IMR-90 (cell line): ENCODE results near the gene CSGALNACT2. TPM values are rescaled to one million over a fixed set of nuclear protein-coding genes. Genes with fewer than 3 reads are reported as not detected.

Experiments
- ATAC-seq: fragments of 200-7000 bp; cut with Tn5 transposase; 2 replicates; pipeline ENCODE4 v1.9.1; 2020; ENCODE audit warnings: low read depth, mild to moderate bottlenecking, moderate library complexity
- BruUV-seq: library from RNA; stranded (reverse); fragments of 400-500 nt; replicated peaks from 2 replicates; lab custom pipeline; 2021; lab: Mats Ljungman, UMichigan
- CTCF ChIA-PET: fragments of 300-600 bp; formaldehyde crosslinking; extraction: SDS; loops from one replicate; lab custom pipeline; 2021; ENCODE audit warnings: antibody characterized with exemption; lab: Yijun Ruan, JAX
- POLR2A ChIA-PET: fragments of 300-600 bp; sonication (Branson Sonifier 250); formaldehyde crosslinking; loops from one replicate; lab custom pipeline; 2022; ENCODE audit warnings: antibody characterized with exemption; ENCODE audit not compliant: unreplicated experiment; lab: Charles Lee
- DNase-seq: peaks from one replicate; pipeline ENCODE4 v3.0.0; 2013
- H2AFZ ChIP-seq: replicated peaks from 2 replicates; pipeline ENCODE3; 2013; ENCODE audit warnings: low read length, mild to moderate bottlenecking; ENCODE audit not compliant: poor library complexity
- H2AK5ac ChIP-seq: 2 replicates; pipeline ENCODE4 v1.6.1; 2013; ENCODE audit warnings: low read depth, low read length, inconsistent platforms
- H2AK9ac ChIP-seq: replicated peaks from 2 replicates; pipeline ENCODE3; 2013; ENCODE audit warnings: mild to moderate bottlenecking, low read depth, low read length, moderate library complexity; ENCODE audit not compliant: poor library complexity
- H2BK120ac ChIP-seq: 2 replicates; pipeline ENCODE4 v1.6.1; 2013; ENCODE audit warnings: low read depth, low read length, inconsistent platforms
- H2BK15ac ChIP-seq: 3 replicates; pipeline ENCODE4 v1.6.1; 2013; ENCODE audit warnings: low read depth, low read length, inconsistent platforms
- H2BK20ac ChIP-seq: 2 replicates; pipeline ENCODE4 v1.6.1; 2013; ENCODE audit warnings: low read depth, mild to moderate bottlenecking, inconsistent platforms, low read length, moderate library complexity
- H2BK5ac ChIP-seq: 2 replicates; pipeline ENCODE4 v1.6.1; 2013; ENCODE audit warnings: mild to moderate bottlenecking, low read depth, low read length, inconsistent platforms; ENCODE audit not compliant: poor library complexity, severe bottlenecking
- H3K14ac ChIP-seq: replicated peaks from 2 replicates; pipeline ENCODE4 v1.6.1; 2013; ENCODE audit warnings: low read depth, low read length, inconsistent platforms
- H3K18ac ChIP-seq: 2 replicates; pipeline ENCODE4 v1.6.1; 2013; ENCODE audit warnings: low read depth, low read length, control low read depth
- H3K23ac ChIP-seq: 2 replicates; pipeline ENCODE4 v1.6.1; 2013; ENCODE audit warnings: low read depth, low read length, inconsistent platforms
- H3K27ac ChIP-seq: 2 replicates; pipeline ENCODE4 v1.5.1; 2013; ENCODE audit warnings: mild to moderate bottlenecking, control low read depth, low read length; ENCODE audit not compliant: insufficient read depth
- H3K27me3 ChIP-seq: 2 replicates; pipeline ENCODE4 v1.6.1; 2013; ENCODE audit warnings: low read length; ENCODE audit not compliant: control insufficient read depth, insufficient read depth
- H3K36me3 ChIP-seq: 2 replicates; pipeline ENCODE4 v1.6.1; 2013; ENCODE audit warnings: low read length, mixed read lengths; ENCODE audit not compliant: control insufficient read depth, insufficient read depth
- H3K4ac ChIP-seq: 2 replicates; pipeline ENCODE4 v1.6.1; 2013; ENCODE audit warnings: low read depth, low read length, inconsistent platforms
- H3K4me1 ChIP-seq: 2 replicates; pipeline ENCODE4 v1.6.1; 2013; ENCODE audit warnings: low read length, mixed read lengths; ENCODE audit not compliant: control insufficient read depth, insufficient read depth
- H3K4me2 ChIP-seq: 2 replicates; pipeline ENCODE4 v1.6.1; 2013; ENCODE audit warnings: low read depth, mild to moderate bottlenecking, control low read depth, low read length, moderate library complexity
- H3K4me3 ChIP-seq: 2 replicates; pipeline ENCODE4 v1.5.1; 2013; ENCODE audit warnings: low read depth, mild to moderate bottlenecking, control low read depth, low read length, moderate library complexity; ENCODE audit not compliant: insufficient read depth
- H3K56ac ChIP-seq: 2 replicates; pipeline ENCODE4 v1.6.1; 2013; ENCODE audit warnings: low read length, inconsistent platforms; ENCODE audit not compliant: insufficient read depth; ENCODE audit errors: extremely low read depth
- H3K79me1 ChIP-seq, 2 experiments: 2 replicates each; pipeline ENCODE4 v1.6.1; 2013; ENCODE audit warnings: low read length in 2 of 2, inconsistent platforms in 1 of 2, low read depth in 1 of 2
- H3K9ac ChIP-seq: 2 replicates; pipeline ENCODE4 v1.6.1; 2013; ENCODE audit warnings: low read depth, low read length, control low read depth
- H3K9me1 ChIP-seq: 2 replicates; pipeline ENCODE4 v1.6.1; 2013; ENCODE audit warnings: low read length, inconsistent platforms; ENCODE audit not compliant: insufficient read depth
- H3K9me3 ChIP-seq: 2 replicates; pipeline ENCODE4 v1.6.1; 2013; ENCODE audit warnings: low read length; ENCODE audit not compliant: control insufficient read depth, insufficient read depth
- H4K20me1 ChIP-seq: 2 replicates; pipeline ENCODE4 v1.6.1; 2013; ENCODE audit warnings: low read length, inconsistent platforms; ENCODE audit not compliant: insufficient read depth
- H4K5ac ChIP-seq: 2 replicates; pipeline ENCODE4 v1.6.1; 2013; ENCODE audit warnings: mild to moderate bottlenecking, low read depth, low read length, control low read depth
- H4K8ac ChIP-seq, 2 experiments: 2 replicates each; pipeline ENCODE4 v1.6.1; 2013; ENCODE audit warnings: low read depth in 2 of 2, low read length in 2 of 2, control low read depth in 1 of 2, inconsistent platforms in 1 of 2
- H4K91ac ChIP-seq: 2 replicates; pipeline ENCODE4 v1.6.1; 2013; ENCODE audit warnings: low read depth, low read length, inconsistent platforms; ENCODE audit not compliant: insufficient read depth
- BHLHE40 ChIP-seq: fragments of 150-350 bp; IDR thresholded peaks from 2 replicates; pipeline ENCODE4 v1.6.1; 2016; ENCODE audit warnings: mild to moderate bottlenecking, low read depth, low read length
- CEBPB ChIP-seq: IDR thresholded peaks from 2 replicates; pipeline ENCODE4 v1.6.1; 2012; ENCODE audit warnings: low read depth, low read length, improper control_type of control experiment
- CHD1 ChIP-seq: IDR thresholded peaks from 2 replicates; pipeline ENCODE4 v1.6.1; 2012; ENCODE audit warnings: low read depth, low read length, improper control_type of control experiment
- CTCF ChIP-seq: conservative IDR thresholded peaks from 2 replicates; pipeline ENCODE4 v1.5.1; 2012; ENCODE audit warnings: mild to moderate bottlenecking, low read depth, low read length, improper control_type of control experiment
- ELK1 ChIP-seq: fragments of 150-350 bp; IDR thresholded peaks from 2 replicates; pipeline ENCODE4 v1.6.1; 2016; ENCODE audit warnings: low read depth, mild to moderate bottlenecking, low read length, moderate library complexity, borderline replicate concordance
- FOS ChIP-seq: fragments of 150-350 bp; IDR thresholded peaks from 2 replicates; pipeline ENCODE4 v1.6.1; 2016; ENCODE audit warnings: low read depth, low read length
- MAFK ChIP-seq: IDR thresholded peaks from 2 replicates; pipeline ENCODE4 v1.6.1; 2012; ENCODE audit warnings: low read depth, low read length, improper control_type of control experiment
- MAZ ChIP-seq: IDR thresholded peaks from 2 replicates; pipeline ENCODE4 v1.6.1; 2012; ENCODE audit warnings: low read depth, mild to moderate bottlenecking, low read length, improper control_type of control experiment, moderate library complexity, borderline replicate concordance
- MXI1 ChIP-seq: IDR thresholded peaks from 2 replicates; pipeline ENCODE4 v1.6.1; 2012; ENCODE audit warnings: low read depth, mild to moderate bottlenecking, low read length, moderate library complexity, borderline replicate concordance
- NFE2L2 ChIP-seq: fragments of 150-350 bp; IDR thresholded peaks from 2 replicates; pipeline ENCODE4 v1.6.1; 2016; ENCODE audit warnings: low read depth, mild to moderate bottlenecking, low read length
- POLR2A ChIP-seq: IDR thresholded peaks from 2 replicates; pipeline ENCODE4 v1.6.1; 2012; ENCODE audit warnings: mild to moderate bottlenecking, low read depth, low read length
- RAD21 ChIP-seq: IDR thresholded peaks from 2 replicates; pipeline ENCODE4 v1.6.1; 2012; ENCODE audit warnings: low read length, improper control_type of control experiment
- RCOR1 ChIP-seq: IDR thresholded peaks from 2 replicates; pipeline ENCODE4 v1.6.1; 2012; ENCODE audit warnings: mild to moderate bottlenecking, low read length, improper control_type of control experiment; ENCODE audit not compliant: insufficient replicate concordance
- RFX5 ChIP-seq: IDR thresholded peaks from 2 replicates; pipeline ENCODE4 v1.8.0; 2012; ENCODE audit warnings: low read depth, mild to moderate bottlenecking, low read length, moderate library complexity
- SMC3 ChIP-seq: fragments of 150-350 bp; IDR thresholded peaks from 2 replicates; pipeline ENCODE4 v1.6.1; 2016; ENCODE audit warnings: low read depth, mild to moderate bottlenecking, antibody characterized with exemption, low read length, moderate library complexity
- USF2 ChIP-seq: fragments of 150-350 bp; IDR thresholded peaks from 2 replicates; pipeline ENCODE4 v1.6.1; 2017; ENCODE audit warnings: mild to moderate bottlenecking, antibody characterized with exemption, low read length, low read depth
- WGBS, 2 experiments: methylation state at CpG; one replicate each; pipeline versions ENCODE4 v1.1.5 to v1.1.7; 2013; ENCODE audit warnings: missing lambda C conversion rate in 2 of 2; ENCODE audit not compliant: insufficient read length in 1 of 2; ENCODE audit errors: extremely low coverage in 2 of 2; 5-methylcytosine and 5-hydroxymethylcytosine counted together
- dilution Hi-C: fragments of 300-500 bp; cut with HindIII; formaldehyde crosslinking; loops from one replicate; pipeline ENCODE4 v1.14.3; 2018; ENCODE audit warnings: low sequenced_read_pairs; ENCODE audit not compliant: unreplicated experiment
- in situ Hi-C: fragments of 300-500 bp; cut with MboI; formaldehyde crosslinking; loops from 3 replicates; pipeline ENCODE4 v1.14.3; 2019; ENCODE audit warnings: low sequenced_read_pairs, inconsistent platforms, mixed read lengths
- intact Hi-C: fragments of 100-400 bp; cut with micrococcal nuclease; formaldehyde crosslinking; loops from 2 replicates; pipeline ENCODE4 v1.10.0; 2022
- polyA plus RNA-seq, 3 experiments: library from polyadenylated mRNA; depleted of rRNA; stranded (reverse); fragments of >200 nt; gene quantifications; 2 replicates each; pipeline ENCODE4 v1.2.3, GENCODE V29; 2012; ENCODE audit warnings: low replicate concordance in 1 of 3
- total RNA-seq: library from RNA; depleted of rRNA; stranded (reverse); fragments of >200 nt; gene quantifications from 2 replicates; pipeline ENCODE4 v1.2.3, GENCODE V29; 2012

The CSGALNACT2 gene
- total and polyA plus RNA-seq, 2 of the 4 experiments (the other 2 are of a cell fraction), result 6.5 to 13.1 TPM

- no peak overlapping the region for H2BK5ac ChIP-seq
- ChIA-PET POLR2A (no interaction called here), CTCF (interaction anchor here (1.3 kb wide), 1 partner anchor 69 kb away, joined by 4 read pairs; no protein-coding TSS in a partner anchor)
- no peak overlapping the region for H2AK9ac ChIP-seq
- no peak overlapping the region for H4K8ac ChIP-seq
- H2AK5ac ChIP-seq, result no peak overlapping the region
- H4K91ac ChIP-seq, result no peak overlapping the region
- WGBS, 2 experiments, result no CpG with 5 or more reads among the region's 2 CpGs
- no peaks in the 10 kb centered on the region for H3K9me3 ChIP-seq
- peaks cover 5 to 27% of the 10 kb centered on the region in 2 experiments; a peak in 3 of 4 replicates for H3K79me1 ChIP-seq
- TF ChIP-seq RCOR1, result no peak
- no peak for TF ChIP-seq ELK1
- no peak for TF ChIP-seq USF2
- TF ChIP-seq MAZ, result no peak
- TF ChIP-seq RAD21, result no peak
- TF ChIP-seq MAFK, result no peak
- TF ChIP-seq BHLHE40, result no peak
- no peak for TF ChIP-seq SMC3
- TF ChIP-seq POLR2A, result no peak
- TF ChIP-seq RFX5, result no peak
- no peak for TF ChIP-seq NFE2L2
- no peak for TF ChIP-seq CEBPB
- no peak for TF ChIP-seq MXI1
- TF ChIP-seq FOS, result no peak
- TF ChIP-seq CTCF, result no peak
- TF ChIP-seq CHD1, result no peak
- intact Hi-C loops, result loop anchor here (5.0 kb wide), 1 partner anchor 272 kb away; the partner anchor contains the start of gene HNRNPF
- no peak overlapping the region for H3K27ac ChIP-seq
- no peak overlapping the region for H3K18ac ChIP-seq
- no peak overlapping the region for H2BK120ac ChIP-seq
- H3K4me2 ChIP-seq, result no peak overlapping the region
- H4K20me1 ChIP-seq, result peaks cover 10% of the 10 kb centered on the region
- ATAC-seq (no peak), DNase-seq (no peak)
- H3K56ac ChIP-seq, result no peak overlapping the region
- no peak overlapping the region for H2BK20ac ChIP-seq
- H3K36me3 ChIP-seq, result no peaks in the 10 kb centered on the region
- 0 out of 2 replicates have a peak, but pooled peaks cover 2% of the 10 kb centered on the region for H3K9me1 ChIP-seq
- no peak overlapping the region for H3K4me3 ChIP-seq
- peaks cover 5% of the 10 kb centered on the region for H3K4me1 ChIP-seq
- BruUV-seq, result no TSS peak
- H3K9ac ChIP-seq, result no peak overlapping the region
- H3K23ac ChIP-seq, result no peak overlapping the region
- H3K14ac ChIP-seq, result no peak overlapping the region
- H2AFZ ChIP-seq, result no peak overlapping the region
- no peak overlapping the region for H4K5ac ChIP-seq
- dilution Hi-C loops, result no loop called here
- H3K4ac ChIP-seq, result no peak overlapping the region
- no peak overlapping the region for H2BK15ac ChIP-seq
- peaks cover 2% of the 10 kb centered on the region; the same call in 1 of the 2 replicates for H3K27me3 ChIP-seq
- in situ Hi-C loops, result loop anchor here (25.0 kb wide), 1 partner anchor 1852 kb away; the partner anchor contains the start of gene DEPP1
Observed at GRCh38 chr10:43135656-43136055, 2.6 kb upstream of the CSGALNACT2 start.
